ENCODE data around the gene LGI4. TPM values are rescaled to one million over a fixed set of nuclear protein-coding genes. Genes with fewer than 3 reads are reported as not detected.

Gene LGI4
- 0.36 TPM in 1 of 2 replicates, not detected in the other for total RNA-seq (2014; rRNA removed; shearing (Covaris generic))

- no peak for DNase-seq (ENCODE audit: low read depth)
Observed at GRCh38 chr19:35134601-35135242, at the start of gene LGI4. TSS of gene LGI4 (minus strand) at chr19:35135059. CDS start at chr19:35134680, 379 bp downstream.

GRCh38 chr19:35184267-35184666 is 49.4 kb upstream of the LGI4 start:
- no peak for DNase-seq (ENCODE audit: low read depth)

GRCh38 chr19:35181387-35181786 is 46.5 kb upstream of the LGI4 start:
- no peak for DNase-seq (ENCODE audit: low read depth)

GRCh38 chr19:35179830-35180229 is 45.0 kb upstream of the LGI4 start:
- no peak for DNase-seq (ENCODE audit: low read depth)

GRCh38 chr19:35178701-35179100 is 43.8 kb upstream of the LGI4 start:
- no peak for DNase-seq (ENCODE audit: low read depth)

GRCh38 chr19:35177377-35178274 is 42.8 kb upstream of the LGI4 start:
- no peak for DNase-seq (ENCODE audit: low read depth)

- DNase-seq (ENCODE audit: low read depth): no peak
Observed at GRCh38 chr19:35176181-35176570, 41.3 kb upstream of the LGI4 start.

GRCh38 chr19:35174226-35174625 is 39.4 kb upstream of the LGI4 start:
- no peak for DNase-seq (ENCODE audit: low read depth)

GRCh38 chr19:35171730-35172129 is 36.9 kb upstream of the LGI4 start:
- no peak for DNase-seq (ENCODE audit: low read depth)

- no peak for DNase-seq (ENCODE audit: low read depth)
Observed at GRCh38 chr19:35170359-35171061, 35.7 kb upstream of the LGI4 start.

GRCh38 chr19:35169221-35169995 is 34.5 kb upstream of the LGI4 start:
- no peak for DNase-seq (ENCODE audit: low read depth)

GRCh38 chr19:35168196-35168595 is 33.3 kb upstream of the LGI4 start:
- DNase-seq (ENCODE audit: low read depth): peak; percentile 85

GRCh38 chr19:35167251-35168119 is 32.6 kb upstream of the LGI4 start:
- peak; percentile 30 for DNase-seq (ENCODE audit: low read depth)

GRCh38 chr19:35166100-35167063 is 31.5 kb upstream of the LGI4 start:
- DNase-seq (ENCODE audit: low read depth): no peak

- DNase-seq (ENCODE audit: low read depth): no peak
Observed at GRCh38 chr19:35165200-35166058, 30.6 kb upstream of the LGI4 start.

GRCh38 chr19:35164418-35164817 is 29.6 kb upstream of the LGI4 start:
- peak; percentile 49 for DNase-seq (ENCODE audit: low read depth)

GRCh38 chr19:35162471-35163326 is 27.8 kb upstream of the LGI4 start:
- DNase-seq (ENCODE audit: low read depth): peak; percentile 92

GRCh38 chr19:35161434-35161743 is 26.5 kb upstream of the LGI4 start:
- no peak for DNase-seq (ENCODE audit: low read depth)
